ENCODE data around the gene A3GALT2.

DNA sequence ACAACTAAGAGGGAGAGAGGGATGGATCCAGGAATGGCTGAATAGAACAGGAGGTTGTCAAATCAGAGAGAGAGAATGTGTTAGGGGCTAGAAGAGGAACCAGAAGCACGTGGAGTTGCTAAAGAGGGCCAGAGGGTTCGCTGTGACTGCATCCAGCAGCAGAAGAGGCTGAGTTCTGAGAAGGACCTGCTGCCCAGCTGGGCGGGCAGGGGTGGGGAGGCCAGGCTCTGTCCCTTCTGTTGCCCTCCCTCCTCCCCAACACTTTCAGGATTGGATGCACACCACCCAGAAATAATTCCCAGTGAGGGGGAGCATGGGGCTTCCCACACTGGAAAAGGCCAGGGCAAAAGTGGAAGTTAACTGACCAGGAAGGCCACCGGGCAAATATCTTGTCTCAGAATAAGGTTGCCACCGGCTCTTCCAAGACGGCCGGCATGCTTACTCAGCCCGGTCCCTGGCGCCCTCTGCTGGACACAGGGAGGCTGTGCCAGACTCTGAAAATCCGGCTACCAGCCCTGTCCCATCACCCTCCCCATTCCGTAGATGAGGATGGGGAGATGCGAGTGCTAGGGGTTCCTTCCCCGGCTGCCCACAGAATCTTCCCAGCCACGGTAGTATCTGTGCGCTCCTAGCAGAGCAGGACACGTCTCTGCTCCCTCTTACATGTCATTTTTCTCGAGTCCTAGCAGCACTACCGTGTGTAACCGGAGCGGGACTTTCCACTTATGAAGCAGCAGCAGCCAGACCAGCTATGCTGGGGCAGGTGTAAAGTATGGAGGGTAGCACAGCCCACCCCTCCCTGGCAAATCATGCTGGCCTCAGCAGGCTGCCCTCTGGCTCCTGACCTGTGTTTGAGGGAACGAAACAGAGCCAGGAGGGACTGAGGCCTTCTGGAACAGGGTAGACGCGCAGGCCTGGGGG lies 46.8 kb upstream of the A3GALT2 start:
- TF ChIP-seq, protein P1, sequence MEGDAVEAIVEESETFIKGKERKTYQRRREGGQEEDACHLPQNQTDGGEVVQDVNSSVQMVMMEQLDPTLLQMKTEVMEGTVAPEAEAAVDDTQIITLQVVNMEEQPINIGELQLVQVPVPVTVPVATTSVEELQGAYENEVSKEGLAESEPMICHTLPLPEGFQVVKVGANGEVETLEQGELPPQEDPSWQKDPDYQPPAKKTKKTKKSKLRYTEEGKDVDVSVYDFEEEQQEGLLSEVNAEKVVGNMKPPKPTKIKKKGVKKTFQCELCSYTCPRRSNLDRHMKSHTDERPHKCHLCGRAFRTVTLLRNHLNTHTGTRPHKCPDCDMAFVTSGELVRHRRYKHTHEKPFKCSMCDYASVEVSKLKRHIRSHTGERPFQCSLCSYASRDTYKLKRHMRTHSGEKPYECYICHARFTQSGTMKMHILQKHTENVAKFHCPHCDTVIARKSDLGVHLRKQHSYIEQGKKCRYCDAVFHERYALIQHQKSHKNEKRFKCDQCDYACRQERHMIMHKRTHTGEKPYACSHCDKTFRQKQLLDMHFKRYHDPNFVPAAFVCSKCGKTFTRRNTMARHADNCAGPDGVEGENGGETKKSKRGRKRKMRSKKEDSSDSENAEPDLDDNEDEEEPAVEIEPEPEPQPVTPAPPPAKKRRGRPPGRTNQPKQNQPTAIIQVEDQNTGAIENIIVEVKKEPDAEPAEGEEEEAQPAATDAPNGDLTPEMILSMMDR (IDR thresholded peaks at IDR 0.05), result peak; percentile 96
- TF ChIP-seq EZH2 (IDR thresholded peaks at IDR 0.05; ENCODE audit: borderline replicate concordance, insufficient read depth, low read depth, low read length, poor library complexity, severe bottlenecking), result no peak
